ENCODE measurements around the gene RBM12.

Gene RBM12

GRCh38 chr20:35695978-35696377, 31.3 kb upstream of the RBM12 start:
- H3K36me3 ChIP-seq (ENCODE audit: control insufficient read depth in 2 of 2, insufficient read depth in 1 of 2, low read length in 2 of 2), result peaks cover 16 to 32% of the 10 kb centered on the region in 2 experiments; a peak in 2 of 3 replicates
- ChIA-PET CTCF (interaction anchor here (0.7 to 0.9 kb wide), 2 partner anchors 258 to 357 kb away, joined by 3 read pairs; partner anchors contain the start of gene SCAND1), POLR2A (no interaction called here)
- H3K4me3 ChIP-seq (ENCODE audit: low read depth, low read length), result no peak overlapping the region
- H3K9me3 ChIP-seq (ENCODE audit: control insufficient read depth, insufficient read depth, low read depth, low read length), result no peaks in the 10 kb centered on the region
- TF ChIP-seq ZNF555 (tag by site-specific recombination; conservative IDR thresholded peaks at IDR 0.05) (no peak), SETDB1 (IDR thresholded peaks at IDR 0.05; ENCODE audit: insufficient read length, low read length) (no peak), RBAK (tag by site-specific recombination; IDR thresholded peaks at IDR 0.05) (no peak), ZNF280C (tag by site-specific recombination; IDR thresholded peaks at IDR 0.05) (no peak), ZXDB (tag by site-specific recombination; IDR thresholded peaks at IDR 0.05) (no peak), ZNF629 (tag by site-specific recombination; IDR thresholded peaks at IDR 0.05) (no peak), ZNF391 (tag by site-specific recombination; IDR thresholded peaks at IDR 0.05; ENCODE audit: borderline replicate concordance, low read depth) (no peak), ZNF830 (tag by site-specific recombination; IDR thresholded peaks at IDR 0.05; ENCODE audit: low read depth) (no peak), SCRT1 (tag by site-specific recombination; IDR thresholded peaks at IDR 0.05; ENCODE audit: borderline replicate concordance) (no peak), ZFP3 (tag by site-specific recombination; IDR thresholded peaks at IDR 0.05; ENCODE audit: low read depth) (no peak)
- H3K4me1 ChIP-seq (ENCODE audit: control insufficient read depth, insufficient read depth, low read length), result 0 out of 2 replicates have a peak, but pooled peaks cover 4% of the 10 kb centered on the region
- no peak overlapping the region for H3K27ac ChIP-seq (ENCODE audit: extremely low read depth, low read depth, low read length)

GRCh38 chr20:35695245-35695749, 30.6 kb upstream of the RBM12 start:
- TF ChIP-seq ZNF211 (tag by site-specific recombination; IDR thresholded peaks at IDR 0.05; ENCODE audit: low read depth) (no peak), ZNF530 (tag by site-specific recombination; IDR thresholded peaks at IDR 0.05; ENCODE audit: low read depth) (no peak), ZFP41 (tag by site-specific recombination; IDR thresholded peaks at IDR 0.05; ENCODE audit: borderline replicate concordance) (no peak), SALL2 (tag by site-specific recombination; IDR thresholded peaks at IDR 0.05; ENCODE audit: borderline replicate concordance) (no peak), ZNF121 (tag by site-specific recombination; IDR thresholded peaks at IDR 0.05) (no peak)
- TF ChIP-seq, protein P1, sequence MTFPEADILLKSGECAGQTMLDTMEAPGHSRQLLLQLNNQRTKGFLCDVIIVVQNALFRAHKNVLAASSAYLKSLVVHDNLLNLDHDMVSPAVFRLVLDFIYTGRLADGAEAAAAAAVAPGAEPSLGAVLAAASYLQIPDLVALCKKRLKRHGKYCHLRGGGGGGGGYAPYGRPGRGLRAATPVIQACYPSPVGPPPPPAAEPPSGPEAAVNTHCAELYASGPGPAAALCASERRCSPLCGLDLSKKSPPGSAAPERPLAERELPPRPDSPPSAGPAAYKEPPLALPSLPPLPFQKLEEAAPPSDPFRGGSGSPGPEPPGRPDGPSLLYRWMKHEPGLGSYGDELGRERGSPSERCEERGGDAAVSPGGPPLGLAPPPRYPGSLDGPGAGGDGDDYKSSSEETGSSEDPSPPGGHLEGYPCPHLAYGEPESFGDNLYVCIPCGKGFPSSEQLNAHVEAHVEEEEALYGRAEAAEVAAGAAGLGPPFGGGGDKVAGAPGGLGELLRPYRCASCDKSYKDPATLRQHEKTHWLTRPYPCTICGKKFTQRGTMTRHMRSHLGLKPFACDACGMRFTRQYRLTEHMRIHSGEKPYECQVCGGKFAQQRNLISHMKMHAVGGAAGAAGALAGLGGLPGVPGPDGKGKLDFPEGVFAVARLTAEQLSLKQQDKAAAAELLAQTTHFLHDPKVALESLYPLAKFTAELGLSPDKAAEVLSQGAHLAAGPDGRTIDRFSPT (tag by site-specific recombination; IDR thresholded peaks at IDR 0.05), result no peak
- H3K27ac ChIP-seq (ENCODE audit: extremely low read depth, low read depth, low read length), result no peak overlapping the region
- ChIA-PET CTCF (interaction anchor here (0.7 kb wide), 1 partner anchor 358 kb away, joined by 3 read pairs; no protein-coding TSS in a partner anchor), POLR2A (no interaction called here)
- H3K36me3 ChIP-seq (ENCODE audit: control insufficient read depth in 2 of 2, insufficient read depth in 1 of 2, low read length in 2 of 2), result peaks cover 16 to 31% of the 10 kb centered on the region in 2 experiments; a peak in 2 of 3 replicates
- no peak overlapping the region for H3K4me3 ChIP-seq (ENCODE audit: low read depth, low read length)
- no peaks in the 10 kb centered on the region for H3K9me3 ChIP-seq (ENCODE audit: control insufficient read depth, insufficient read depth, low read depth, low read length)
- 0 out of 2 replicates have a peak, but pooled peaks cover 4% of the 10 kb centered on the region for H3K4me1 ChIP-seq (ENCODE audit: control insufficient read depth, insufficient read depth, low read length)

DNA sequence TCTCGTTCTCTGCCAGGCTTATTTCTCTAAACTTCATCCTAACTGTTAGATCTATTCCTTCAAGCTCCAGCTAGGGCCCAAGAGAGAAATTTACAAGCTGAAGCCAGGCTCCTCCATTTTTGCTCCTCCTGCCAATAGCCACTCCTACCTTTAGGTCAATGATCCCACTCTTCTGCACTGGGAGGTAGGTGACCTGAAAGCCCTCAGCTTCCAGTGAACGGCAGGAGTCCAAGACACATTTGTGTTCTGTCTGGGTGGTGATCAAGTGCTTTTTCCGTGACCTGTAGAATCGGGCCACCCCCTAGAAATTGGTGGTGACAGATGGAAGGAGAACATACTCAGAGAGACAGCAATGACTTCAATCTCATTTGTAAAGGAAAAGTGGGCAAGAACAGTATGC, 25.6 kb upstream of the RBM12 start:
- ChIA-PET CTCF (no interaction called here), POLR2A (interaction anchor here (0.6 to 1.0 kb wide), 2 partner anchors 235 to 238 kb away, joined by 4 to 5 read pairs; partner anchors contain the start of gene CEP250)
- TF ChIP-seq ZNF571 (tag by site-specific recombination; IDR thresholded peaks at IDR 0.05), result no peak
- TF ChIP-seq ZNF48 (tag by site-specific recombination; IDR thresholded peaks at IDR 0.05), result no peak
- TF ChIP-seq PRDM1 (tag by site-specific recombination; IDR thresholded peaks at IDR 0.05), result no peak
- no peak for TF ChIP-seq ZNF768 (tag by site-specific recombination; IDR thresholded peaks at IDR 0.05)
- no peak for TF ChIP-seq ZNF169 (tag by site-specific recombination; IDR thresholded peaks at IDR 0.05)
- Histone ChIP-seq H3K36me3 (ENCODE audit: control insufficient read depth in 2 of 2, insufficient read depth in 1 of 2, low read length in 2 of 2) (peaks cover 29 to 46% of the 10 kb centered on the region in 2 experiments; a peak in 2 of 3 replicates), H3K4me1 (ENCODE audit: control insufficient read depth, insufficient read depth, low read length) (no peaks in the 10 kb centered on the region), H3K27ac (ENCODE audit: extremely low read depth, low read depth, low read length) (no peak overlapping the region), H3K4me3 (ENCODE audit: low read depth, low read length) (no peak overlapping the region), H3K9me3 (ENCODE audit: control insufficient read depth, insufficient read depth, low read depth, low read length) (no peaks in the 10 kb centered on the region)

All from HEK293 (cell line).